ENCODE results near the gene RPS6KB1. TPM values are rescaled to one million over a fixed set of nuclear protein-coding genes. Genes with fewer than 3 reads are reported as not detected.
"Not testable (repeated sequence)": the region's sequence is repeated elsewhere in the genome, so short reads cannot be mapped to it uniquely, and the experiment has no call there.

RPS6KB1 gene
- total and polyA plus RNA-seq, 10 of the 15 experiments (the other 5 are each of a cell fraction or from before 2014, with no cell fraction given), result 6.6 to 33.2 (median 26.0) TPM

DNA sequence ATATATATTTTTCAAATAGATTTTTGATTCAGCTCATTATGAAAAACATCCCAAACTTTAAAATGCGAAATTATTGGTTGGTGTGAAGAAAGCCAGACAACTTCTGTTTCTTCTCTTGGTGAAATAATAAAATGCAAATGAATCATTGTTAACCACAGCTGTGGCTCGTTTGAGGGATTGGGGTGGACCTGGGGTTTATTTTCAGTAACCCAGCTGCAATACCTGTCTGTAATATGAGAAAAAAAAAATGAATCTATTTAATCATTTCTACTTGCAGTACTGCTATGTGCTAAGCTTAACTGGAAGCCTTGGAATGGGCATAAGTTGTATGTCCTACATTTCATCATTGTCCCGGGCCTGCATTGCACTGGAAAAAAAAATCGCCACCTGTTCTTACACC lies 54.4 kb downstream of the RPS6KB1 start:
- DNase-seq (ENCODE audit: low read depth, low spot score); H3K4me1 ChIP-seq (ENCODE audit: control insufficient read depth, insufficient read depth, low read length); H3K9ac ChIP-seq (ENCODE audit: control insufficient read depth, insufficient read depth, low read length); POLR2A ChIA-PET; RAD21 ChIA-PET (ENCODE audit: unreplicated experiment); H3K27ac ChIP-seq (ENCODE audit: control insufficient read depth, insufficient read depth); SMC1A ChIA-PET (ENCODE audit: uncharacterized antibody, unreplicated experiment); BruUV-seq (replicated peaks); H3K4me3 ChIP-seq; H3K27me3 ChIP-seq (replicated peaks in 1 of 2; ENCODE audit: control insufficient read depth in 2 of 2, insufficient read depth in 2 of 2, low read length in 1 of 2); H3K79me2 ChIP-seq (ENCODE audit: control insufficient read depth, insufficient read depth, low read length); H3K4me2 ChIP-seq (ENCODE audit: control insufficient read depth, insufficient read depth); H3K9me3 ChIP-seq (replicated peaks; ENCODE audit: control insufficient read depth, insufficient read depth, low read length); in situ Hi-C loops (cut with MboI); H4K20me1 ChIP-seq (ENCODE audit: control insufficient read depth, insufficient read depth); FAIRE-seq; intact Hi-C loops (cut with micrococcal nuclease; ENCODE audit: unreplicated experiment); H2AFZ ChIP-seq (ENCODE audit: control insufficient read depth, low read depth, low read length); H3K36me3 ChIP-seq (ENCODE audit: control insufficient read depth in 2 of 2, insufficient read depth in 2 of 2, low read length in 1 of 2); ATAC-seq: not testable (repeated sequence)
- 75% methylated on average over 4 of the region's 4 CpGs for WGBS (ENCODE audit: insufficient coverage, insufficient replicate concordance, low lambda C conversion rate, missing lambda C conversion rate)
- CTCF ChIA-PET, result interaction anchor here (1.8 to 1.9 kb wide), 2 partner anchors 10 to 33 kb away, joined by 5 to 6 read pairs; no protein-coding TSS in a partner anchor

DNA sequence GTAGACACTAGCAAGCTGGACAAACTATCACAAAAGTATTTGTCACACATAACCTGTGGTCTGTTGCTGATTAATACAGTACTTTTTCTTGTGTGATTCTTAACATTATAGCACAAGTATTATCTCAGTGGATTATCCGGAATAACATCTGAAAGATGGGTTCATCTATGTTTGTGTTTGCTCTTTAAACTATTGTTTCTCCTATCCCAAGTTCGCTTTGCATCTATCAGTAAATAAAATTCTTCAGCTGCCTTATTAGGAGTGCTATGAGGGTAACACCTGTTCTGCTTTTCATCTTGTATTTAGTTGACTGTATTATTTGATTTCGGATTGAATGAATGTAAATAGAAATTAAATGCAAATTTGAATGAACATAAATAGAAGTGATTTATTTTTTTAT lies 57.1 kb downstream of the RPS6KB1 start:
- H3K9ac ChIP-seq (ENCODE audit: control insufficient read depth, insufficient read depth, low read length), result no peak overlapping the region
- FAIRE-seq (no peak), ATAC-seq (no peak), DNase-seq (ENCODE audit: low read depth, low spot score) (no peak)
- CTCF ChIA-PET, result interaction anchor here (0.7 to 1.2 kb wide), 2 partner anchors 141 to 203 kb away, joined by 3 read pairs; no protein-coding TSS in a partner anchor
- SMC1A ChIA-PET (ENCODE audit: uncharacterized antibody, unreplicated experiment), result interaction anchor here (1.2 to 1.9 kb wide), 2 partner anchors 17 to 87 kb away, joined by 5 read pairs; no protein-coding TSS in a partner anchor
- H3K9me3 ChIP-seq (replicated peaks; ENCODE audit: control insufficient read depth, insufficient read depth, low read length), result no peaks in the 10 kb centered on the region
- no TSS peak for BruUV-seq (replicated peaks)
- peaks cover 1 to 6% of the 10 kb centered on the region in 2 experiments; a peak in 2 of 4 replicates for H3K36me3 ChIP-seq (ENCODE audit: control insufficient read depth in 2 of 2, insufficient read depth in 2 of 2, low read length in 1 of 2)
- no peaks in the 10 kb centered on the region for H3K4me1 ChIP-seq (ENCODE audit: control insufficient read depth, insufficient read depth, low read length)
- 84% methylated on average over 3 of the region's 3 CpGs for WGBS (ENCODE audit: insufficient coverage, insufficient replicate concordance, low lambda C conversion rate, missing lambda C conversion rate)
- no peaks in the 10 kb centered on the region for H3K27me3 ChIP-seq (replicated peaks in 1 of 2; ENCODE audit: control insufficient read depth in 2 of 2, insufficient read depth in 2 of 2, low read length in 1 of 2)
- in situ Hi-C loops (cut with MboI) (no loop called here), intact Hi-C loops (cut with micrococcal nuclease; ENCODE audit: unreplicated experiment) (no loop called here)
- H4K20me1 ChIP-seq (ENCODE audit: control insufficient read depth, insufficient read depth), result no peaks in the 10 kb centered on the region
- H3K4me3 ChIP-seq, result no peak overlapping the region
- no peak overlapping the region for H2AFZ ChIP-seq (ENCODE audit: control insufficient read depth, low read depth, low read length)
- POLR2A ChIA-PET, result interaction anchor here (0.6 to 1.1 kb wide), 2 partner anchors 15 to 446 kb away, joined by 3 to 5 read pairs; partner anchors contain the start of gene RNFT1
- no peaks in the 10 kb centered on the region for H3K79me2 ChIP-seq (ENCODE audit: control insufficient read depth, insufficient read depth, low read length)
- H3K27ac ChIP-seq (ENCODE audit: control insufficient read depth, insufficient read depth), result no peak overlapping the region
- H3K4me2 ChIP-seq (ENCODE audit: control insufficient read depth, insufficient read depth), result no peak overlapping the region
- RAD21 ChIA-PET (ENCODE audit: unreplicated experiment), result no interaction called here
- TF ChIP-seq, protein P1, sequence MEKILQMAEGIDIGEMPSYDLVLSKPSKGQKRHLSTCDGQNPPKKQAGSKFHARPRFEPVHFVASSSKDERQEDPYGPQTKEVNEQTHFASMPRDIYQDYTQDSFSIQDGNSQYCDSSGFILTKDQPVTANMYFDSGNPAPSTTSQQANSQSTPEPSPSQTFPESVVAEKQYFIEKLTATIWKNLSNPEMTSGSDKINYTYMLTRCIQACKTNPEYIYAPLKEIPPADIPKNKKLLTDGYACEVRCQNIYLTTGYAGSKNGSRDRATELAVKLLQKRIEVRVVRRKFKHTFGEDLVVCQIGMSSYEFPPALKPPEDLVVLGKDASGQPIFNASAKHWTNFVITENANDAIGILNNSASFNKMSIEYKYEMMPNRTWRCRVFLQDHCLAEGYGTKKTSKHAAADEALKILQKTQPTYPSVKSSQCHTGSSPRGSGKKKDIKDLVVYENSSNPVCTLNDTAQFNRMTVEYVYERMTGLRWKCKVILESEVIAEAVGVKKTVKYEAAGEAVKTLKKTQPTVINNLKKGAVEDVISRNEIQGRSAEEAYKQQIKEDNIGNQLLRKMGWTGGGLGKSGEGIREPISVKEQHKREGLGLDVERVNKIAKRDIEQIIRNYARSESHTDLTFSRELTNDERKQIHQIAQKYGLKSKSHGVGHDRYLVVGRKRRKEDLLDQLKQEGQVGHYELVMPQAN (conservative IDR thresholded peaks at IDR 0.05), result no peak
- no peak for TF ChIP-seq GATAD2B (conservative IDR thresholded peaks at IDR 0.05; ENCODE audit: low read depth)
- no peak for TF ChIP-seq RELA (IDR thresholded peaks at IDR 0.05; ENCODE audit: borderline replicate concordance, partially characterized antibody)
- no peak for TF ChIP-seq GABPA (IDR thresholded peaks at IDR 0.05; ENCODE audit: low read depth)
- TF ChIP-seq ETV6 (conservative IDR thresholded peaks at IDR 0.05 in 1 of 2, IDR thresholded peaks at IDR 0.05 in 1 of 2; ENCODE audit: borderline replicate concordance in 1 of 2, low read depth in 1 of 2), result 0 out of 4 replicates have a peak, but pooled peaks of 1 of the 2 experiments have one; percentile 77
- no peak for TF ChIP-seq FOS (IDR thresholded peaks at IDR 0.05; ENCODE audit: borderline replicate concordance, extremely low read depth, insufficient read length)
- no peak for TF ChIP-seq NR2F1 (conservative IDR thresholded peaks at IDR 0.05)
- TF ChIP-seq NFXL1 (IDR thresholded peaks at IDR 0.05; ENCODE audit: borderline replicate concordance), result 0 out of 2 replicates have a peak, but pooled peaks have one; percentile 69

All from GM12878 (cell line).